HCT116 (cell line): Measurements from ENCODE around the gene CDC42BPB. TPM values are rescaled to one million over a fixed set of nuclear protein-coding genes. Genes with fewer than 3 reads are reported as not detected.
A peak's percentile ranks its signal among the peaks of the same experiment; 100 is the strongest.

Experiments
- ATAC-seq: fragments of 200-7000 bp; cut with Tn5 transposase; 2 replicates; pipeline ENCODE4 v1.9.1; 2020; ENCODE audit warnings: mild to moderate bottlenecking, moderate library complexity
- BruUV-seq: library from RNA; stranded (reverse); fragments of 400-500 nt; replicated peaks from 2 replicates; lab custom pipeline; 2021; lab: Mats Ljungman, UMichigan
- CTCF ChIA-PET: fragments of 300-600 bp; sonication (Branson Sonifier 250); formaldehyde crosslinking; loops from one replicate; lab custom pipeline; 2021; ENCODE audit warnings: antibody characterized with exemption; lab: Charles Lee
- POLR2A ChIA-PET: fragments of 300-600, 350-600 bp; sonication (Branson Sonifier 250); formaldehyde crosslinking; loops from one replicate; lab custom pipeline; 2021; ENCODE audit warnings: antibody characterized with exemption; lab: Charles Lee
- RAD21 ChIA-PET, 2 experiments: fragments of 300-600 bp; sonication (Branson Sonifier 250); formaldehyde crosslinking; loops; one replicate each; lab custom pipeline; 2023; ENCODE audit warnings: low total read pairs in 2 of 2; ENCODE audit not compliant: uncharacterized antibody in 2 of 2, unreplicated experiment in 2 of 2, low non-redundant PET in 1 of 2; lab: Charles Lee
- DNase-seq: peaks from one replicate; pipeline ENCODE4 v3.0.0-alpha.2; 2010; ENCODE audit warnings: low read depth, low spot score
- H2AFZ ChIP-seq: fragments of 200-600 bp; shearing (Covaris generic), sonication (generic); 2 replicates; pipeline ENCODE4 v1.6.1; 2017; ENCODE audit warnings: low read depth, mixed run types, mixed read lengths, antibody characterized with exemption, low read length; ENCODE audit not compliant: poor library complexity, severe bottlenecking
- H3K27ac ChIP-seq: 2 replicates; pipeline ENCODE4 v1.5.1; 2012; ENCODE audit warnings: low read depth, low read length
- H3K27me3 ChIP-seq: fragments of 200-600 bp; sonication (generic); 2 replicates; pipeline ENCODE4 v1.6.1; 2016; ENCODE audit warnings: mixed run types, low read length, mixed read lengths; ENCODE audit not compliant: insufficient read depth
- H3K36me3 ChIP-seq, 2 experiments: fragments of 200-500 bp in 1 of 2; fragments of 200-600 bp in 1 of 2; sonication (Bioruptor generic) in 1 of 2; sonication (generic) in 1 of 2; 2 replicates each; pipeline versions ENCODE4 v1.5.1 to v1.6.1; 2014 to 2016; ENCODE audit warnings: low read length in 2 of 2, inconsistent platforms in 1 of 2, mixed read lengths in 1 of 2, mixed run types in 1 of 2; ENCODE audit not compliant: insufficient read depth in 2 of 2, control insufficient read depth in 1 of 2
- H3K4me1 ChIP-seq, 2 experiments: fragments of 200-600 bp in 1 of 2; sonication (generic) in 1 of 2; 2 replicates each; pipeline versions ENCODE4 v1.5.1 to v1.6.1; 2012 to 2017; ENCODE audit warnings: low read length in 2 of 2, inconsistent platforms in 1 of 2, mild to moderate bottlenecking in 1 of 2, mixed read lengths in 1 of 2, mixed run types in 1 of 2, moderate library complexity in 1 of 2; ENCODE audit not compliant: insufficient read depth in 2 of 2, control insufficient read depth in 1 of 2
- H3K4me2 ChIP-seq: fragments of 200-600 bp; sonication (generic); 2 replicates; pipeline ENCODE4 v1.6.1; 2017; ENCODE audit warnings: mixed run types, low read length, mixed read lengths
- H3K4me3 ChIP-seq, 2 experiments: fragments of 200-600 bp in 1 of 2; sonication (generic) in 1 of 2; replicated peaks in 1 of 2; 2 replicates each; pipeline ENCODE4 v1.5.1; 2011 to 2016; ENCODE audit warnings: low read length in 2 of 2, control low read depth in 1 of 2, low read depth in 1 of 2, mild to moderate bottlenecking in 1 of 2, mixed read lengths in 1 of 2, mixed run types in 1 of 2
- H3K79me2 ChIP-seq: fragments of 200-600 bp; sonication (generic); 2 replicates; pipeline ENCODE4 v1.6.1; 2017; ENCODE audit warnings: mild to moderate bottlenecking, mixed run types, low read length, moderate library complexity, mixed read lengths; ENCODE audit not compliant: insufficient read depth
- H3K9ac ChIP-seq: fragments of 200-600 bp; sonication (generic); 2 replicates; pipeline ENCODE4 v1.6.1; 2016; ENCODE audit warnings: low read length, mixed read lengths
- H3K9me2 ChIP-seq: fragments of 200-600 bp; sonication (generic), shearing (Covaris generic); 2 replicates; pipeline ENCODE4 v1.6.1; 2017; ENCODE audit warnings: mixed run types, mild to moderate bottlenecking, moderate library complexity; ENCODE audit not compliant: insufficient read depth
- H3K9me3 ChIP-seq, 2 experiments: fragments of 200-500 bp in 1 of 2; fragments of 200-600 bp in 1 of 2; sonication (Bioruptor generic) in 1 of 2; sonication (generic) in 1 of 2; 2 replicates each; pipeline ENCODE4 v1.6.1; 2014 to 2017; ENCODE audit warnings: low read length in 2 of 2, mixed read lengths in 2 of 2, inconsistent platforms in 1 of 2, low read depth in 1 of 2, mild to moderate bottlenecking in 1 of 2, mixed run types in 1 of 2, moderate library complexity in 1 of 2; ENCODE audit not compliant: control insufficient read depth in 1 of 2, insufficient read depth in 1 of 2
- H4K20me1 ChIP-seq: fragments of 200-600 bp; sonication (generic), shearing (Covaris generic); 2 replicates; pipeline ENCODE4 v1.6.1; 2017; ENCODE audit warnings: mixed run types, mild to moderate bottlenecking, moderate library complexity; ENCODE audit not compliant: insufficient read depth
- ATF3 ChIP-seq: IDR thresholded peaks from 2 replicates; pipeline ENCODE4 v1.6.1; 2012
- CBX3 ChIP-seq: IDR thresholded peaks from 2 replicates; pipeline ENCODE4 v1.6.1; 2012; ENCODE audit warnings: low read depth
- CTCF ChIP-seq, 3 experiments: fragments of 200-600 bp in 1 of 3; sonication (generic) in 1 of 3; IDR thresholded peaks in 2 of 3; conservative IDR thresholded peaks in 1 of 3; 2 replicates each; pipeline ENCODE4 v1.5.1; 2012 to 2017; ENCODE audit warnings: low read depth in 2 of 3, low read length in 2 of 3, antibody characterized with exemption in 1 of 3, borderline replicate concordance in 1 of 3, control low read depth in 1 of 3, mild to moderate bottlenecking in 1 of 3, mixed read lengths in 1 of 3, mixed run types in 1 of 3, moderate library complexity in 1 of 3; ENCODE audit not compliant: insufficient read depth in 1 of 3
- EGR1 ChIP-seq: IDR thresholded peaks from 2 replicates; pipeline ENCODE4 v1.6.1; 2012; ENCODE audit warnings: low read depth
- ELF1 ChIP-seq: IDR thresholded peaks from 2 replicates; pipeline ENCODE4 v1.6.1; 2012; ENCODE audit warnings: low read depth, borderline replicate concordance
- EZH2 ChIP-seq: fragments of 200-600 bp; sonication (generic); IDR thresholded peaks from 2 replicates; pipeline ENCODE4 v1.6.1; 2017; ENCODE audit warnings: antibody characterized with exemption, mixed run types
- EZH2phosphoT487 ChIP-seq: fragments of 200-600 bp; IDR thresholded peaks from 2 replicates; pipeline ENCODE4 v1.6.1; 2018; ENCODE audit warnings: antibody characterized with exemption, borderline replicate concordance
- JUND ChIP-seq: IDR thresholded peaks from 2 replicates; pipeline ENCODE4 v1.6.1; 2012
- MAX ChIP-seq: IDR thresholded peaks from 2 replicates; pipeline ENCODE4 v1.6.1; 2012
- POLR2A ChIP-seq: IDR thresholded peaks from 2 replicates; pipeline ENCODE4 v1.7.0; 2011; ENCODE audit warnings: borderline replicate concordance; ENCODE audit not compliant: insufficient read depth, insufficient read length; ENCODE audit errors: extremely low read depth
- POLR2AphosphoS5 ChIP-seq: IDR thresholded peaks from 2 replicates; pipeline ENCODE4 v1.6.1; 2011; ENCODE audit warnings: mild to moderate bottlenecking, low read depth, low read length, moderate library complexity
- RAD21 ChIP-seq: IDR thresholded peaks from 2 replicates; pipeline ENCODE4 v1.6.1; 2012; ENCODE audit warnings: low read depth, mild to moderate bottlenecking
- SIN3A ChIP-seq: IDR thresholded peaks from 2 replicates; pipeline ENCODE4 v1.6.1; 2012; ENCODE audit warnings: low read depth
- SRF ChIP-seq: IDR thresholded peaks from 2 replicates; pipeline ENCODE4 v1.6.1; 2012; ENCODE audit warnings: low read depth
- YY1 ChIP-seq: IDR thresholded peaks from 2 replicates; pipeline ENCODE4 v1.6.1; 2011; ENCODE audit warnings: low read length, low read depth, moderate library complexity, mild to moderate bottlenecking; ENCODE audit not compliant: insufficient replicate concordance; ENCODE audit errors: extremely low read depth
- ZFX ChIP-seq: fragments of 450-650 bp; IDR thresholded peaks from 2 replicates; pipeline ENCODE4 v1.6.1; 2017
- intact Hi-C: fragments of 100-400 bp; cut with micrococcal nuclease; formaldehyde crosslinking; loops from 2 replicates; pipeline ENCODE4 v1.10.0; 2022
- total RNA-seq: library from RNA; stranded (reverse); gene quantifications from one replicate; pipeline ENCODE4 v1.2.1, GENCODE V29; 2021; ENCODE audit not compliant: unreplicated experiment
- TF ChIP-seq, protein P1 (sequence below): IDR thresholded peaks from 2 replicates; pipeline ENCODE4 v1.6.1; 2011; ENCODE audit warnings: mild to moderate bottlenecking, low read length, moderate library complexity; ENCODE audit not compliant: insufficient replicate concordance; ENCODE audit errors: extremely low read depth

CDC42BPB gene
- total RNA-seq, 1 experiment from 2014 or later: 85.6 TPM

- TF ChIP-seq CTCF (IDR thresholded peaks at IDR 0.05 in 2 of 3, conservative IDR thresholded peaks at IDR 0.05 in 1 of 3; ENCODE audit: borderline replicate concordance in 1 of 3, insufficient read depth in 1 of 3, low read depth in 2 of 3, low read length in 2 of 3) (no peak), SRF (no peak), SIN3A (no peak), ATF3 (no peak), MAX (no peak), EZH2phosphoT487 (no peak), YY1 (no peak)
Observed at GRCh38 chr14:102899516-102899900, 157.8 kb downstream of the CDC42BPB start (continued).

DNA sequence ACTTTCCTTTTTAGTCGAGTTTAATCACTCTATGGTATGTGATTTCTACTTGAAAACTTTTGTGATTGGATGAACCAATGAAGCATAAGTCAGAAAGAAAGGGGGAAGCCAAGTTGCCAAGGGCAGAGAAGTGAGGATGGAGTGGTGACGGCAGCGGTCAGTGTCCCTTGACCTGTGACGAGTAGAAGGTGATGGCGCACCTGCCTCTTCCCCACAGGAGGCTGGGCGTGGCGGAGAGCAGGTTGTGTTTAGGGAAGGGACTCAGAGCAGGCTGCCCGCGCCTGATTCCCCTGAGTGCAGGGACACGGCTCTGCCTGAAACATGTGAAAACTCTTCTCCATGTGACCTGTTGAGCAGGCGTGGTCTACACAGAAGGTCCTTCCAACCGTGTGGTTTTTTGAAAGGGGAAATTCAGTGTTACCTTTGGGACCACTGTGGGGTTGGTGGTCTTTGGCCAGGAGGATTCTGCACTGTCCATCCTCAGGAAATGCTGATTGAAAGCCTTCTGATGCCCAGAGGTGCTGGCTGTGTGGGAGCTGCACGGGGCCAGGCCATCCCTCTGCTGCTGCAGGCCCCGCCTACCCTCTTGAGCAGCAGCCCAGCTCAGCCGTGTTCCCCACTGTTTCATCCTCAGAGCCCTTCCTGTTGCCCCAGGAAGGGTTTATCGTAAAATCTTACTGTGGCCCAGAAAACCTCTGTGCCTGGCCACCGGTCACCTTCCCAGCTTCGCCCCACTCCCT, 158.4 kb downstream of the CDC42BPB start:
- intact Hi-C loops: no loop called here
- Histone ChIP-seq H2AFZ (no peak overlapping the region), H3K4me1 (no peaks in the 10 kb centered on the region), H3K79me2 (no peaks in the 10 kb centered on the region), H4K20me1 (no peaks in the 10 kb centered on the region), H3K27me3 (no peaks in the 10 kb centered on the region), H3K4me3 (no peak overlapping the region), H3K36me3 (peaks cover 0 to 17% of the 10 kb centered on the region in 2 experiments; a peak in 1 of 4 replicates), H3K9ac (no peak overlapping the region), H3K4me2 (no peak overlapping the region), H3K9me3 (no peaks in the 10 kb centered on the region), H3K27ac (no peak overlapping the region), H3K9me2 (no peaks in the 10 kb centered on the region)
- BruUV-seq: no TSS peak
- ChIA-PET POLR2A (no interaction called here), RAD21 (no interaction called here), CTCF (no interaction called here)
- ATAC-seq (0 out of 2 replicates have a peak, but pooled peaks have one; percentile 30), DNase-seq (no peak)
- TF ChIP-seq CBX3: no peak
- TF ChIP-seq, protein P1, sequence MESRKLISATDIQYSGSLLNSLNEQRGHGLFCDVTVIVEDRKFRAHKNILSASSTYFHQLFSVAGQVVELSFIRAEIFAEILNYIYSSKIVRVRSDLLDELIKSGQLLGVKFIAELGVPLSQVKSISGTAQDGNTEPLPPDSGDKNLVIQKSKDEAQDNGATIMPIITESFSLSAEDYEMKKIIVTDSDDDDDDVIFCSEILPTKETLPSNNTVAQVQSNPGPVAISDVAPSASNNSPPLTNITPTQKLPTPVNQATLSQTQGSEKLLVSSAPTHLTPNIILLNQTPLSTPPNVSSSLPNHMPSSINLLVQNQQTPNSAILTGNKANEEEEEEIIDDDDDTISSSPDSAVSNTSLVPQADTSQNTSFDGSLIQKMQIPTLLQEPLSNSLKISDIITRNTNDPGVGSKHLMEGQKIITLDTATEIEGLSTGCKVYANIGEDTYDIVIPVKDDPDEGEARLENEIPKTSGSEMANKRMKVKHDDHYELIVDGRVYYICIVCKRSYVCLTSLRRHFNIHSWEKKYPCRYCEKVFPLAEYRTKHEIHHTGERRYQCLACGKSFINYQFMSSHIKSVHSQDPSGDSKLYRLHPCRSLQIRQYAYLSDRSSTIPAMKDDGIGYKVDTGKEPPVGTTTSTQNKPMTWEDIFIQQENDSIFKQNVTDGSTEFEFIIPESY: no peak
- TF ChIP-seq CTCF (IDR thresholded peaks at IDR 0.05 in 2 of 3, conservative IDR thresholded peaks at IDR 0.05 in 1 of 3; ENCODE audit: borderline replicate concordance in 1 of 3, insufficient read depth in 1 of 3, low read depth in 2 of 3, low read length in 2 of 3): no peak
- no peak for TF ChIP-seq SIN3A
- TF ChIP-seq POLR2AphosphoS5: no peak
- no peak for TF ChIP-seq SRF
- no peak for TF ChIP-seq ZFX
- no peak for TF ChIP-seq ATF3
- TF ChIP-seq JUND: no peak
- no peak for TF ChIP-seq POLR2A
- no peak for TF ChIP-seq ELF1
- no peak for TF ChIP-seq RAD21
- TF ChIP-seq EGR1: no peak
- TF ChIP-seq EZH2: no peak
